GM23248 (cell line): Measurements from ENCODE around the gene SLC5A4. TPM values are rescaled to one million over a fixed set of nuclear protein-coding genes. Genes with fewer than 3 reads are reported as not detected.
"Not testable (repeated sequence)": the region's sequence is repeated elsewhere in the genome, so short reads cannot be mapped to it uniquely, and the experiment has no call there.

Source experiments
- DNase-seq: peaks from one replicate; pipeline ENCODE4 v3.0.0-alpha.2; 2015
- H2AFZ ChIP-seq: fragments of 200-600 bp; sonication (generic); 2 replicates; pipeline ENCODE4 v1.6.1; 2016; ENCODE audit warnings: antibody characterized with exemption
- H3F3A ChIP-seq: fragments of 200-600 bp; sonication (generic); 2 replicates; pipeline ENCODE4 v1.6.1; 2016; ENCODE audit warnings: mild to moderate bottlenecking, antibody characterized with exemption, mixed run types; ENCODE audit not compliant: insufficient read depth
- H3K27ac ChIP-seq: fragments of 200-600 bp; sonication (generic); 2 replicates; pipeline ENCODE4 v1.5.1; 2016; ENCODE audit warnings: mild to moderate bottlenecking
- H3K27me3 ChIP-seq: fragments of 200-600 bp; sonication (generic); replicated peaks from 2 replicates; pipeline ENCODE4 v1.6.1; 2016; ENCODE audit warnings: mild to moderate bottlenecking; ENCODE audit not compliant: insufficient read depth
- H3K36me3 ChIP-seq: fragments of 200-600 bp; sonication (generic); 2 replicates; pipeline ENCODE4 v1.6.1; 2016; ENCODE audit warnings: low read depth, mild to moderate bottlenecking
- H3K4me1 ChIP-seq: fragments of 200-600 bp; sonication (generic); 2 replicates; pipeline ENCODE4 v1.6.1; 2016; ENCODE audit warnings: mild to moderate bottlenecking; ENCODE audit not compliant: insufficient read depth
- H3K4me2 ChIP-seq: fragments of 200-600 bp; sonication (generic); one replicate; pipeline ENCODE4 v1.6.1; 2016; ENCODE audit warnings: mild to moderate bottlenecking; ENCODE audit not compliant: unreplicated experiment
- H3K4me3 ChIP-seq: fragments of 200-600 bp; sonication (generic); 2 replicates; pipeline ENCODE4 v1.5.1; 2016; ENCODE audit warnings: mild to moderate bottlenecking
- H3K79me2 ChIP-seq: fragments of 200-600 bp; sonication (generic); 2 replicates; pipeline ENCODE4 v1.6.1; 2016; ENCODE audit warnings: mild to moderate bottlenecking; ENCODE audit not compliant: insufficient read depth
- H3K9ac ChIP-seq: fragments of 200-600 bp; sonication (generic); 2 replicates; pipeline ENCODE4 v1.6.1; 2016; ENCODE audit warnings: mild to moderate bottlenecking
- H3K9me2 ChIP-seq: fragments of 200-600 bp; sonication (generic); 2 replicates; pipeline ENCODE4 v1.6.1; 2016; ENCODE audit warnings: mixed run types, mild to moderate bottlenecking, moderate library complexity; ENCODE audit not compliant: insufficient read depth
- H3K9me3 ChIP-seq: fragments of 200-600 bp; sonication (generic); one replicate; pipeline ENCODE4 v1.6.1; 2017; ENCODE audit warnings: low read depth
- H4K20me1 ChIP-seq: fragments of 200-600 bp; sonication (generic); 2 replicates; pipeline ENCODE4 v1.6.0; 2016; ENCODE audit not compliant: insufficient read depth
- EZH2 ChIP-seq: fragments of 200-600 bp; sonication (generic); IDR thresholded peaks from 2 replicates; pipeline ENCODE4 v1.6.1; 2018; ENCODE audit warnings: antibody characterized with exemption, mild to moderate bottlenecking; ENCODE audit not compliant: insufficient read depth, poor library complexity, severe bottlenecking
- EZH2phosphoT487 ChIP-seq: fragments of 200-600 bp; sonication (generic); IDR thresholded peaks from 2 replicates; pipeline ENCODE4 v1.6.1; 2018; ENCODE audit warnings: antibody characterized with exemption, moderate library complexity, mild to moderate bottlenecking, low read depth; ENCODE audit not compliant: insufficient read depth
- WGBS, 2 experiments: methylation state at CpG; one replicate each; pipeline ENCODE4 v1.1.6; 2015 to 2017; ENCODE audit warnings: low lambda C conversion rate in 2 of 2, low coverage in 1 of 2; ENCODE audit errors: missing lambda C conversion rate in 2 of 2; 5-methylcytosine and 5-hydroxymethylcytosine counted together
- in situ Hi-C: fragments of 300-500 bp; cut with MboI; formaldehyde crosslinking; loops from 2 replicates; pipeline ENCODE4 v1.15.0; 2020
- polyA plus RNA-seq: library from polyadenylated mRNA; unstranded; fragments of >200 nt; fragmentation: Nextera tagmentation; extraction: Ambion mirVana; gene quantifications from 2 replicates; pipeline ENCODE4 v1.2.1, GENCODE V29; 2016
- total RNA-seq: library from RNA; depleted of rRNA; stranded (reverse); fragments of >200 nt; shearing (Covaris generic); gene quantifications from 2 replicates; pipeline ENCODE4 v1.2.3, GENCODE V29; 2014; rRNA removed

Gene SLC5A4
- not detected in 2 replicates for total RNA-seq
- not detected in 2 replicates for polyA plus RNA-seq

DNA sequence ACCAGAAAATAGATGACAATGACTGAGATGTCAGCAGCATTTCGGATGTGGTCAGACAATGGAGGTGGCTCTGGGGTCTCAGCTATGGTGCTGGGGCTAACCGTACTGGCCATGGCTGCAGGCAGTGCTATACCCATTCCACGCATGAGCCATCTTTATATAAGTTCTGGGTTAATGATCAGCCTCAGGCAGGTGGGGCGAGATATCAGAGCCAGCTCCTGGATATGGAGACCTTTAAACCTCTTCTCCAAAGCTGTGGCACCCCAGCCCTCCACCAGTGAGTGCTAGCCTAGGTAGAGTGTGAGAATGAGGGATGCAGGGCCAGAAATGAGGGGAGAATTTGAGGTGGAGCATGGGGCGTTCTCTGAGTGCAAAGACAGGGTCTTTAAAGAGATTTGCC is at the start of gene SLC5A4:
SLC5A4 (minus strand) TSS at position 131 of the 400 bp plus-strand sequence; CDS start at position 113, 18 bp downstream.
- peaks cover 9% of the 10 kb centered on the region; the same call in 1 of the 2 replicates for H3K27me3 ChIP-seq
- no peak within 1 kb of the TSS for H2AFZ ChIP-seq
- H3K9ac ChIP-seq, result no peak within 1 kb of the TSS
- in situ Hi-C loops, result no loop called here
- H4K20me1 ChIP-seq, result no peaks in the 10 kb centered on the region
- H3K4me1 ChIP-seq, result no peaks in the 10 kb centered on the region
- TF ChIP-seq EZH2, result no peak
- TF ChIP-seq EZH2phosphoT487, result no peak
- H3K4me3 ChIP-seq, result no peak within 1 kb of the TSS
- H3K4me2 ChIP-seq, result no peak within 1 kb of the TSS
- no peaks in the 10 kb centered on the region for H3K9me2 ChIP-seq
- H3K27ac ChIP-seq, result no peak within 1 kb of the TSS
- H3K36me3 ChIP-seq, result no peaks in the 10 kb centered on the region
- WGBS, 2 experiments, result 43 to 46% methylated on average over 5 of the region's 5 CpGs
- H3K79me2 ChIP-seq, result no peaks in the 10 kb centered on the region
- no peaks in the 10 kb centered on the region for H3F3A ChIP-seq
- no peaks in the 10 kb centered on the region for H3K9me3 ChIP-seq
- DNase-seq, result no peak

DNA sequence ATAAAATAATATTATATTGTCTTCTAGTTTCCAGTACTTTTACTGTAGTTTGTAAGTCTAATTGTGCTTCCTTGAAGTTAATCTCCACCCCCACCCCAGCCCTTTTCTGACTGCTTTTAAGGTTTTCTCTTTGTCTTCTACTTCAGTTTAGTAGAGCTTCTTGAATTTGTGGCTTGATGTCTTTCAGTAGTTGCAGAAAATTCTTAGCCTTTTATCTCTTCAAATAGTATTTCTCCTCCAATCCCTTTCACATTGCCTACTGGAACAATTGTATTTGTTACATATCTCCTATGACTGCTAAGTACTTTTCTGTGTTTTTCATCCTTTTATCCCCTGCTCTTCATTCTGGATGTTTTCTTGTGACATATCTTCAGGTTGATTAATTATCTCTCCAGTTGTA is 38.8 kb upstream of the SLC5A4 start:
- H3F3A ChIP-seq, H3K9me2 ChIP-seq, H3K27ac ChIP-seq, H3K27me3 ChIP-seq, H2AFZ ChIP-seq, H3K79me2 ChIP-seq, in situ Hi-C loops, H3K9me3 ChIP-seq, H4K20me1 ChIP-seq, DNase-seq, H3K9ac ChIP-seq, H3K4me1 ChIP-seq, H3K4me3 ChIP-seq, H3K4me2 ChIP-seq, H3K36me3 ChIP-seq: not testable (repeated sequence)

DNA sequence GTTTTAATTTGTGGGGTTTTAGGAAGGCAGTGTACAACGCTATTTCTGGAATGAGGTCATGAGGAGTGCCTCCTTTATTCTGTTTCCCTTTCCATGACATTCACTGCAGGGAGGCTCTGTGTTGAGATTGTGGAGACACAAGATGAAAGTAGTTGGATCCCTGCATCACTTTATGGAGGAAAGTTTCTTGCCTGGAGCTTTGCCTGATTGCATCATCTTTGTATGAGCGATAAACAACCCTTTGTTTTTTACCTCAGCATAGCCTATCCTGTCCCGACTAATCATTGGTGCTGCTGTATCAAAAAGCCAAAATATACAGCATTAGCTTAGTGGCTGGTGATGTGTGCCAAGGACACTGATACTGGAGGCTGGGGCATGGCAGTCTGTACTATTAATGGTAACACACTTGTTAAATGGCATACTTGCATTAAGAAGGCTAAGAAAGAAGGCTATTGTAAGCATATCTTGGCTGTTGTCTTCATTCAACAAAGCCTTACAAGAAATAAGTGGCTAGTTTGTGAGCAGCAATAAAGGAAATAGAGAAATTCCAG is 31.2 kb upstream of the SLC5A4 start:
- no peaks in the 10 kb centered on the region; the same call in 1 of the 2 replicates for H3K27me3 ChIP-seq
- no peaks in the 10 kb centered on the region for H3K36me3 ChIP-seq
- no peak for TF ChIP-seq EZH2phosphoT487
- no peak for TF ChIP-seq EZH2
- H3F3A ChIP-seq, result no peaks in the 10 kb centered on the region
- no peaks in the 10 kb centered on the region for H3K9me3 ChIP-seq
- no peak overlapping the region for H3K4me3 ChIP-seq
- no peak overlapping the region for H3K4me2 ChIP-seq
- DNase-seq, result no peak
- no peak overlapping the region for H3K27ac ChIP-seq
- no peaks in the 10 kb centered on the region for H3K4me1 ChIP-seq
- H3K79me2 ChIP-seq, result no peaks in the 10 kb centered on the region
- H3K9ac ChIP-seq, result no peak overlapping the region
- in situ Hi-C loops, result no loop called here
- H3K9me2 ChIP-seq, result no peaks in the 10 kb centered on the region
- no peak overlapping the region for H2AFZ ChIP-seq
- no peaks in the 10 kb centered on the region for H4K20me1 ChIP-seq
- WGBS, 2 experiments, result 64 to 73% methylated on average over 3 of the region's 3 CpGs

DNA sequence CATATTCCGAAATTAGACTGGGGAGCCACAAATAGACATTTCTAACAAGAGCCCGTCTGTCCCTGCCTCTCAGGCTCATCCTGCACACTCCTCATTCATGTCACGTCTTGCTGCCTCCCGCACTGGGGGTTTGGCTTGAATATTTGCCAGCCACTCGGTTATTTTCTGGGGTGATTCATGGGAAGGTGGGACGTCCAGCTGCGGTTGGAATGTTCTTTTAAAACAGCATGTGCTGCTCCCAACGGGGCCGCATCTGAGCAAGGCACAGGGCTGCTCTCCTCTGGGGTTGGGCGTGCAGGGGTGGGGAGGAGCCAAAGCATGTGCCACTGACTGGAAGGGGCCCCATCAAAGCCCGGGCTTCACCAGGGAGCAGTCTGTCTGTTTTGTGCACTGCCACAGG is 25.9 kb upstream of the SLC5A4 start:
- Histone ChIP-seq H2AFZ (no peak overlapping the region), H3K9me2 (no peaks in the 10 kb centered on the region), H3K4me2 (no peak overlapping the region), H3K4me1 (no peaks in the 10 kb centered on the region), H3K36me3 (no peaks in the 10 kb centered on the region), H3K9ac (no peak overlapping the region), H3K4me3 (no peak overlapping the region), H3K79me2 (no peaks in the 10 kb centered on the region), H3F3A (no peaks in the 10 kb centered on the region), H3K9me3 (no peaks in the 10 kb centered on the region), H3K27me3 (peaks cover 7% of the 10 kb centered on the region; the same call in 1 of the 2 replicates), H4K20me1 (no peaks in the 10 kb centered on the region), H3K27ac (no peak overlapping the region)
- WGBS, 2 experiments, result 10 to 13% methylated on average over 11 of the region's 11 CpGs
- in situ Hi-C loops, result no loop called here
- TF ChIP-seq EZH2phosphoT487 (no peak), EZH2 (no peak)
- DNase-seq, result peak; percentile 31

DNA sequence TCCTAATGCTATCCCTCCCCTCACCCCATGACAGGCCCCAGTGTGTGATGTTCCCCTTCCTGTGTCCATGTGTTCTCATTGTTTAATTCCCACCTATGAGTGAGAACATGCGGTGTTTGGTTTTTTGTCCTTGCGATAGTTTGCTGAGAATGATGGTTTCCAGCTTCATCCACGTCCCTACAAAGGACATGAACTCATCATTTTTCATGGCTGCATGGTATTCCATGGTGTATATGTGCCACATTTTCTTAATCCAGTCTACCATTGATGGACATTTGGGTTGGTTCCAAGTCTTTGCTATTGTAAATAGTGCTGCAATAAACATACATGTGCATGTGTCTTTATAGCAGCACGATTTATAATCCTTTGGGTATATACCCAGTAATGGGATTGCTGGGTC is 20.2 kb upstream of the SLC5A4 start:
- H3K27ac ChIP-seq, H3K4me2 ChIP-seq, H3K4me1 ChIP-seq, in situ Hi-C loops, H3K27me3 ChIP-seq, H3K9me2 ChIP-seq, DNase-seq, H3K9ac ChIP-seq, H3F3A ChIP-seq, H3K9me3 ChIP-seq, H3K4me3 ChIP-seq, H3K36me3 ChIP-seq, H2AFZ ChIP-seq, H4K20me1 ChIP-seq, H3K79me2 ChIP-seq: not testable (repeated sequence)
- 42 to 50% methylated on average over 4 of the region's 4 CpGs for WGBS, 2 experiments
